Thyroid gland (tissue), 4 donors: Measurements from ENCODE around the gene TNP1.

Experiments used
- POLR2A ChIP-seq, 2 donors: fragments of 450-650 bp; IDR thresholded peaks; one replicate each; pipeline ENCODE4 v1.6.1; 2017; ENCODE audit warnings: antibody characterized with exemption in 2 of 2, mild to moderate bottlenecking in 2 of 2, moderate library complexity in 1 of 2
- TF ChIP-seq, protein P1 (sequence below), 6 experiments: fragments of 200-600 bp in 3 of 6; fragments of 450-650 bp in 3 of 6; sonication (generic) in 3 of 6; IDR thresholded peaks; one replicate each; pipeline ENCODE4 v1.5.1; 2016 to 2019; ENCODE audit warnings: antibody characterized with exemption in 6 of 6, mild to moderate bottlenecking in 2 of 6, inconsistent platforms in 1 of 6, moderate library complexity in 1 of 6

DNA sequence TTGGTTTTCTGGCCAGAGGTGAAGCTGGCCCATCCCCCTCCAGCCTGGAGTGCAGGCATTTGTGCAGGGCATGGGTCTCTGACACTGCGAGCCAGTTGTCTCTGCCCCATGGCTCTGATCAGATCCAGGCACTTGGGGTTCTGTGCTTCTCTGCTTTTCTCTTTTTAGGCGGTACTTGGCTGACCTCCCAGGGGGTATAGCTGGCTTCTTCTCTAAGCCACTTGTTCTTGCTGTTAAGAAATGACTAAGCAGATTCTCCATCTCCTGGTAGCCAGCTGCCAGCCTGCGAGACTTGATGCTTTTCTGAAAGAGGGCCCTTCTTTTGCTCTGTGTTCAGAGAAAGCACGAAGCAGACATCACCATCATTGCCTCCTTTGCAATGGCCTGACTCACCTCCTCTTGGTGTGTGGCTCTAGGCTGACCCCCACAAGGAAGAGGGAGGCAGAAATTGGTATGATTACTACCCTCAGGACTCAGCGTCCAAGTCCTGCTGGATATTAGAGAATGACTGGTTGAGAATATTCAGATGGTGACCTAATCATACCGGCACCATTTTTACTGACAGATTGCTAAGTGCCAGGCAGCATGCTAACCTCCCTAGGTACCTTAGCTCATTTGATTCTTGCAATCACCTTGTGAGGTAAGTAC lies 32.7 kb downstream of the TNP1 start:
- TF ChIP-seq, protein P1, sequence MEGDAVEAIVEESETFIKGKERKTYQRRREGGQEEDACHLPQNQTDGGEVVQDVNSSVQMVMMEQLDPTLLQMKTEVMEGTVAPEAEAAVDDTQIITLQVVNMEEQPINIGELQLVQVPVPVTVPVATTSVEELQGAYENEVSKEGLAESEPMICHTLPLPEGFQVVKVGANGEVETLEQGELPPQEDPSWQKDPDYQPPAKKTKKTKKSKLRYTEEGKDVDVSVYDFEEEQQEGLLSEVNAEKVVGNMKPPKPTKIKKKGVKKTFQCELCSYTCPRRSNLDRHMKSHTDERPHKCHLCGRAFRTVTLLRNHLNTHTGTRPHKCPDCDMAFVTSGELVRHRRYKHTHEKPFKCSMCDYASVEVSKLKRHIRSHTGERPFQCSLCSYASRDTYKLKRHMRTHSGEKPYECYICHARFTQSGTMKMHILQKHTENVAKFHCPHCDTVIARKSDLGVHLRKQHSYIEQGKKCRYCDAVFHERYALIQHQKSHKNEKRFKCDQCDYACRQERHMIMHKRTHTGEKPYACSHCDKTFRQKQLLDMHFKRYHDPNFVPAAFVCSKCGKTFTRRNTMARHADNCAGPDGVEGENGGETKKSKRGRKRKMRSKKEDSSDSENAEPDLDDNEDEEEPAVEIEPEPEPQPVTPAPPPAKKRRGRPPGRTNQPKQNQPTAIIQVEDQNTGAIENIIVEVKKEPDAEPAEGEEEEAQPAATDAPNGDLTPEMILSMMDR (IDR thresholded peaks at IDR 0.05) = no peak
- TF ChIP-seq POLR2A (IDR thresholded peaks at IDR 0.05) = no peak
